IMR-90 (cell line): ENCODE data around the gene PDZRN3. TPM values are rescaled to one million over a fixed set of nuclear protein-coding genes. Genes with fewer than 3 reads are reported as not detected.

Experiments used
- ATAC-seq: fragments of 200-7000 bp; cut with Tn5 transposase; 2 replicates; pipeline ENCODE4 v1.9.1; 2020; ENCODE audit warnings: low read depth, mild to moderate bottlenecking, moderate library complexity
- BruUV-seq: library from RNA; stranded (reverse); fragments of 400-500 nt; replicated peaks from 2 replicates; lab custom pipeline; 2021; lab: Mats Ljungman, UMichigan
- CTCF ChIA-PET: fragments of 300-600 bp; formaldehyde crosslinking; extraction: SDS; loops from one replicate; lab custom pipeline; 2021; ENCODE audit warnings: antibody characterized with exemption; lab: Yijun Ruan, JAX
- POLR2A ChIA-PET: fragments of 300-600 bp; sonication (Branson Sonifier 250); formaldehyde crosslinking; loops from one replicate; lab custom pipeline; 2022; ENCODE audit warnings: antibody characterized with exemption; ENCODE audit not compliant: unreplicated experiment; lab: Charles Lee
- DNase-seq: peaks from one replicate; pipeline ENCODE4 v3.0.0; 2013
- H2AFZ ChIP-seq: replicated peaks from 2 replicates; pipeline ENCODE3; 2013; ENCODE audit warnings: low read length, mild to moderate bottlenecking; ENCODE audit not compliant: poor library complexity
- H2AK5ac ChIP-seq: 2 replicates; pipeline ENCODE4 v1.6.1; 2013; ENCODE audit warnings: low read depth, low read length, inconsistent platforms
- H2AK9ac ChIP-seq: replicated peaks from 2 replicates; pipeline ENCODE3; 2013; ENCODE audit warnings: mild to moderate bottlenecking, low read depth, low read length, moderate library complexity; ENCODE audit not compliant: poor library complexity
- H2BK120ac ChIP-seq: 2 replicates; pipeline ENCODE4 v1.6.1; 2013; ENCODE audit warnings: low read depth, low read length, inconsistent platforms
- H2BK15ac ChIP-seq: 3 replicates; pipeline ENCODE4 v1.6.1; 2013; ENCODE audit warnings: low read depth, low read length, inconsistent platforms
- H2BK20ac ChIP-seq: 2 replicates; pipeline ENCODE4 v1.6.1; 2013; ENCODE audit warnings: low read depth, mild to moderate bottlenecking, inconsistent platforms, low read length, moderate library complexity
- H2BK5ac ChIP-seq: 2 replicates; pipeline ENCODE4 v1.6.1; 2013; ENCODE audit warnings: mild to moderate bottlenecking, low read depth, low read length, inconsistent platforms; ENCODE audit not compliant: poor library complexity, severe bottlenecking
- H3K14ac ChIP-seq: replicated peaks from 2 replicates; pipeline ENCODE4 v1.6.1; 2013; ENCODE audit warnings: low read depth, low read length, inconsistent platforms
- H3K18ac ChIP-seq: 2 replicates; pipeline ENCODE4 v1.6.1; 2013; ENCODE audit warnings: low read depth, low read length, control low read depth
- H3K23ac ChIP-seq: 2 replicates; pipeline ENCODE4 v1.6.1; 2013; ENCODE audit warnings: low read depth, low read length, inconsistent platforms
- H3K27ac ChIP-seq: 2 replicates; pipeline ENCODE4 v1.5.1; 2013; ENCODE audit warnings: mild to moderate bottlenecking, control low read depth, low read length; ENCODE audit not compliant: insufficient read depth
- H3K27me3 ChIP-seq: 2 replicates; pipeline ENCODE4 v1.6.1; 2013; ENCODE audit warnings: low read length; ENCODE audit not compliant: control insufficient read depth, insufficient read depth
- H3K36me3 ChIP-seq: 2 replicates; pipeline ENCODE4 v1.6.1; 2013; ENCODE audit warnings: low read length, mixed read lengths; ENCODE audit not compliant: control insufficient read depth, insufficient read depth
- H3K4ac ChIP-seq: 2 replicates; pipeline ENCODE4 v1.6.1; 2013; ENCODE audit warnings: low read depth, low read length, inconsistent platforms
- H3K4me1 ChIP-seq: 2 replicates; pipeline ENCODE4 v1.6.1; 2013; ENCODE audit warnings: low read length, mixed read lengths; ENCODE audit not compliant: control insufficient read depth, insufficient read depth
- H3K4me2 ChIP-seq: 2 replicates; pipeline ENCODE4 v1.6.1; 2013; ENCODE audit warnings: low read depth, mild to moderate bottlenecking, control low read depth, low read length, moderate library complexity
- H3K4me3 ChIP-seq: 2 replicates; pipeline ENCODE4 v1.5.1; 2013; ENCODE audit warnings: low read depth, mild to moderate bottlenecking, control low read depth, low read length, moderate library complexity; ENCODE audit not compliant: insufficient read depth
- H3K56ac ChIP-seq: 2 replicates; pipeline ENCODE4 v1.6.1; 2013; ENCODE audit warnings: low read length, inconsistent platforms; ENCODE audit not compliant: insufficient read depth; ENCODE audit errors: extremely low read depth
- H3K79me1 ChIP-seq, 2 experiments: 2 replicates each; pipeline ENCODE4 v1.6.1; 2013; ENCODE audit warnings: low read length in 2 of 2, inconsistent platforms in 1 of 2, low read depth in 1 of 2
- H3K9ac ChIP-seq: 2 replicates; pipeline ENCODE4 v1.6.1; 2013; ENCODE audit warnings: low read depth, low read length, control low read depth
- H3K9me1 ChIP-seq: 2 replicates; pipeline ENCODE4 v1.6.1; 2013; ENCODE audit warnings: low read length, inconsistent platforms; ENCODE audit not compliant: insufficient read depth
- H3K9me3 ChIP-seq: 2 replicates; pipeline ENCODE4 v1.6.1; 2013; ENCODE audit warnings: low read length; ENCODE audit not compliant: control insufficient read depth, insufficient read depth
- H4K20me1 ChIP-seq: 2 replicates; pipeline ENCODE4 v1.6.1; 2013; ENCODE audit warnings: low read length, inconsistent platforms; ENCODE audit not compliant: insufficient read depth
- H4K5ac ChIP-seq: 2 replicates; pipeline ENCODE4 v1.6.1; 2013; ENCODE audit warnings: mild to moderate bottlenecking, low read depth, low read length, control low read depth
- H4K8ac ChIP-seq, 2 experiments: 2 replicates each; pipeline ENCODE4 v1.6.1; 2013; ENCODE audit warnings: low read depth in 2 of 2, low read length in 2 of 2, control low read depth in 1 of 2, inconsistent platforms in 1 of 2
- H4K91ac ChIP-seq: 2 replicates; pipeline ENCODE4 v1.6.1; 2013; ENCODE audit warnings: low read depth, low read length, inconsistent platforms; ENCODE audit not compliant: insufficient read depth
- BHLHE40 ChIP-seq: fragments of 150-350 bp; IDR thresholded peaks from 2 replicates; pipeline ENCODE4 v1.6.1; 2016; ENCODE audit warnings: mild to moderate bottlenecking, low read depth, low read length
- CEBPB ChIP-seq: IDR thresholded peaks from 2 replicates; pipeline ENCODE4 v1.6.1; 2012; ENCODE audit warnings: low read depth, low read length, improper control_type of control experiment
- CHD1 ChIP-seq: IDR thresholded peaks from 2 replicates; pipeline ENCODE4 v1.6.1; 2012; ENCODE audit warnings: low read depth, low read length, improper control_type of control experiment
- FOS ChIP-seq: fragments of 150-350 bp; IDR thresholded peaks from 2 replicates; pipeline ENCODE4 v1.6.1; 2016; ENCODE audit warnings: low read depth, low read length
- MAFK ChIP-seq: IDR thresholded peaks from 2 replicates; pipeline ENCODE4 v1.6.1; 2012; ENCODE audit warnings: low read depth, low read length, improper control_type of control experiment
- MAZ ChIP-seq: IDR thresholded peaks from 2 replicates; pipeline ENCODE4 v1.6.1; 2012; ENCODE audit warnings: low read depth, mild to moderate bottlenecking, low read length, improper control_type of control experiment, moderate library complexity, borderline replicate concordance
- MXI1 ChIP-seq: IDR thresholded peaks from 2 replicates; pipeline ENCODE4 v1.6.1; 2012; ENCODE audit warnings: low read depth, mild to moderate bottlenecking, low read length, moderate library complexity, borderline replicate concordance
- NFE2L2 ChIP-seq: fragments of 150-350 bp; IDR thresholded peaks from 2 replicates; pipeline ENCODE4 v1.6.1; 2016; ENCODE audit warnings: low read depth, mild to moderate bottlenecking, low read length
- POLR2A ChIP-seq: IDR thresholded peaks from 2 replicates; pipeline ENCODE4 v1.6.1; 2012; ENCODE audit warnings: mild to moderate bottlenecking, low read depth, low read length
- RAD21 ChIP-seq: IDR thresholded peaks from 2 replicates; pipeline ENCODE4 v1.6.1; 2012; ENCODE audit warnings: low read length, improper control_type of control experiment
- RCOR1 ChIP-seq: IDR thresholded peaks from 2 replicates; pipeline ENCODE4 v1.6.1; 2012; ENCODE audit warnings: mild to moderate bottlenecking, low read length, improper control_type of control experiment; ENCODE audit not compliant: insufficient replicate concordance
- RFX5 ChIP-seq: IDR thresholded peaks from 2 replicates; pipeline ENCODE4 v1.8.0; 2012; ENCODE audit warnings: low read depth, mild to moderate bottlenecking, low read length, moderate library complexity
- USF2 ChIP-seq: fragments of 150-350 bp; IDR thresholded peaks from 2 replicates; pipeline ENCODE4 v1.6.1; 2017; ENCODE audit warnings: mild to moderate bottlenecking, antibody characterized with exemption, low read length, low read depth
- WGBS, 2 experiments: methylation state at CpG; one replicate each; pipeline versions ENCODE4 v1.1.5 to v1.1.7; 2013; ENCODE audit warnings: missing lambda C conversion rate in 2 of 2; ENCODE audit not compliant: insufficient read length in 1 of 2; ENCODE audit errors: extremely low coverage in 2 of 2; 5-methylcytosine and 5-hydroxymethylcytosine counted together
- dilution Hi-C: fragments of 300-500 bp; cut with HindIII; formaldehyde crosslinking; loops from one replicate; pipeline ENCODE4 v1.14.3; 2018; ENCODE audit warnings: low sequenced_read_pairs; ENCODE audit not compliant: unreplicated experiment
- in situ Hi-C: fragments of 300-500 bp; cut with MboI; formaldehyde crosslinking; loops from 3 replicates; pipeline ENCODE4 v1.14.3; 2019; ENCODE audit warnings: low sequenced_read_pairs, inconsistent platforms, mixed read lengths
- intact Hi-C: fragments of 100-400 bp; cut with micrococcal nuclease; formaldehyde crosslinking; loops from 2 replicates; pipeline ENCODE4 v1.10.0; 2022
- polyA plus RNA-seq, 3 experiments: library from polyadenylated mRNA; depleted of rRNA; stranded (reverse); fragments of >200 nt; gene quantifications; 2 replicates each; pipeline ENCODE4 v1.2.3, GENCODE V29; 2012; ENCODE audit warnings: low replicate concordance in 1 of 3
- total RNA-seq: library from RNA; depleted of rRNA; stranded (reverse); fragments of >200 nt; gene quantifications from 2 replicates; pipeline ENCODE4 v1.2.3, GENCODE V29; 2012
- TF ChIP-seq, protein P1 (sequence below): fragments of 150-350 bp; IDR thresholded peaks from 2 replicates; pipeline ENCODE4 v1.6.1; 2016; ENCODE audit warnings: low read depth, mild to moderate bottlenecking, low read length, moderate library complexity, borderline replicate concordance

PDZRN3 gene
- total and polyA plus RNA-seq, 2 of the 4 experiments (the other 2 are of a cell fraction) = 9.4 to 17.0 TPM

DNA sequence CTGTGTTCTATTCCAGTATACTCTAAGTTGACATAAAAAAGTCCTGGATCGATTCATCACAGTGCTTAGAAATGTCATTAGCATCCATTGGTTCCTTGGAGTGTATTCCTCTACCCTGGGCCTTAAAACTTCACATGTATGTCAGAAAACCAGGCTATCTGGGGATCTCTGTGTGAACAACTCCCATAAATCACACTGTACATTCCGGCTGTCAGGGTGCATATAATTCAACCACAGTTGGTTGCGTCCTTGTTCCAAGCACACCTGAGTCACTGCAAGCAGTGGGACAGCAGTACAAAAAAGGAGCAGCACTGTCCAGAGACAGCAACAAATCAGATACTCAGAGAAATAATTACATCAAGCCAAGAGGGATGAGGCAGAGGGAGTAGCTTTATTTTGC is 52.4 kb downstream of the PDZRN3 start:
- dilution Hi-C loops = no loop called here
- no peak overlapping the region for H3K14ac ChIP-seq
- no peak overlapping the region for H4K5ac ChIP-seq
- H3K18ac ChIP-seq = no peak overlapping the region
- peaks cover 9% of the 10 kb centered on the region for H3K4me1 ChIP-seq
- H3K79me1 ChIP-seq = peaks cover 14 to 15% of the 10 kb centered on the region in 2 experiments
- no peak for DNase-seq
- no peak overlapping the region for H4K91ac ChIP-seq
- no peak for ATAC-seq
- no peak overlapping the region for H3K56ac ChIP-seq
- intact Hi-C loops = no loop called here
- no peak overlapping the region for H2BK15ac ChIP-seq
- no peak overlapping the region for H2BK5ac ChIP-seq
- no peak overlapping the region for H3K4me3 ChIP-seq
- peaks cover 4% of the 10 kb centered on the region; the same call in 1 of the 2 replicates for H4K20me1 ChIP-seq
- TF ChIP-seq FOS = no peak
- TF ChIP-seq RFX5 = no peak
- TF ChIP-seq USF2 = no peak
- no peak for TF ChIP-seq MAZ
- TF ChIP-seq MAFK = no peak
- TF ChIP-seq, protein P1, sequence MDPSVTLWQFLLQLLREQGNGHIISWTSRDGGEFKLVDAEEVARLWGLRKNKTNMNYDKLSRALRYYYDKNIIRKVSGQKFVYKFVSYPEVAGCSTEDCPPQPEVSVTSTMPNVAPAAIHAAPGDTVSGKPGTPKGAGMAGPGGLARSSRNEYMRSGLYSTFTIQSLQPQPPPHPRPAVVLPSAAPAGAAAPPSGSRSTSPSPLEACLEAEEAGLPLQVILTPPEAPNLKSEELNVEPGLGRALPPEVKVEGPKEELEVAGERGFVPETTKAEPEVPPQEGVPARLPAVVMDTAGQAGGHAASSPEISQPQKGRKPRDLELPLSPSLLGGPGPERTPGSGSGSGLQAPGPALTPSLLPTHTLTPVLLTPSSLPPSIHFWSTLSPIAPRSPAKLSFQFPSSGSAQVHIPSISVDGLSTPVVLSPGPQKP = no peak
- no peak for TF ChIP-seq RCOR1
- TF ChIP-seq MXI1 = no peak
- no peak for TF ChIP-seq CEBPB
- no peak for TF ChIP-seq CHD1
- no peak for TF ChIP-seq NFE2L2
- TF ChIP-seq RAD21 = no peak
- no peak for TF ChIP-seq BHLHE40
- TF ChIP-seq POLR2A = no peak
- peaks cover 6% of the 10 kb centered on the region; the same call in 1 of the 2 replicates for H3K9me1 ChIP-seq
- H2BK120ac ChIP-seq = no peak overlapping the region
- H2BK20ac ChIP-seq = no peak overlapping the region
- no peaks in the 10 kb centered on the region; the same call in 1 of the 2 replicates for H3K36me3 ChIP-seq
- H3K23ac ChIP-seq = 0 out of 2 replicates have a peak overlapping the region, but pooled peaks have one; percentile 15
- in situ Hi-C loops = no loop called here
- ChIA-PET POLR2A (no interaction called here), CTCF (no interaction called here)
- H3K27me3 ChIP-seq = no peaks in the 10 kb centered on the region; the same call in 1 of the 2 replicates
- no peak overlapping the region for H2AK9ac ChIP-seq
- H2AFZ ChIP-seq = no peak overlapping the region
- no peaks in the 10 kb centered on the region for H3K9me3 ChIP-seq
- no peak overlapping the region for H3K9ac ChIP-seq
- H3K27ac ChIP-seq = no peak overlapping the region
- H3K4me2 ChIP-seq = no peak overlapping the region
- H2AK5ac ChIP-seq = no peak overlapping the region
- no peak overlapping the region for H3K4ac ChIP-seq
- no peak overlapping the region for H4K8ac ChIP-seq
- 60% methylated on average over 1 of the region's 3 CpGs; no CpG with 5 or more reads in 1 of the 2 experiments for WGBS, 2 experiments
- BruUV-seq = no TSS peak
